GM10847 (cell line): Measurements from ENCODE around the gene STK24.

Experiments used
- POLR2A ChIP-seq: IDR thresholded peaks from 2 replicates; pipeline ENCODE4 v1.6.1; 2011; ENCODE audit not compliant: insufficient read length; ENCODE audit errors: extremely low read depth

The STK24 gene

DNA sequence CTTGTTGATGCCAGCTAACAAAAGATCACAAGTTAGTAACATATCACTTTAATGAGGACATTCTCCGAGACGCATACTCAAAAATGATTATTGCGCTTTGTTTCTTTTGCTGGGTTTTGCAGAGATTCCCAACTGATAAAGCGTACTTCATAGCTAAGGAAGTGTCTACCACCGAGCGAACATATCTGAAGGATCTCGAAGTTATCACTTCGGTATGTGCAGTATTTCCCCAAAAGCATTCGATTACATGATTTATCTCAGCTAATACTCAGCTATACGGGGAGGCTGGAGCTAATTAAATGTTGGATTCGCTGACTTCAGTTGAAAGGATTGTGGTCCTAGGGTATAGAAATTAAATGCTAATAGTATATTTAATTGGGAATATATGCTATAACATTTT is 166.3 kb downstream of the STK24 start:
- TF ChIP-seq POLR2A, result no peak

DNA sequence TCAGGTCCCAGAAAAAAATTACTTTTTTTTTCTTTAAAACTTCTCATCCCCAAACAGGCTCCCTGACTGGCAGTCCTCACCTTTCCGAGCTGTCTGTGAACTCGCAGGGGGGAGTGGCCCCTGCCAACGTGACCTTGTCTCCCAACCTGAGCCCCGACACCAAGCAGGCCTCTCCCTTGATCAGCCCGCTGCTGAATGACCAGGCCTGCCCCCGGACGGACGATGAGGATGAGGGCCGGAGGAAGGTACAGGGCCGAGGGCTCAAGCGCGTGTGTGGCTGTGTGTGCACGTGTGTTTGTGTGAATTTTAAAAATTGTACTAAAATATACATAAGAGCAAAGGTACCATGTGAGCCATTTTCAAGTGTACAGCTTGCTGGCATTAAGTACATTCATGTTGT is 167.6 kb downstream of the STK24 start:
- TF ChIP-seq POLR2A, result no peak

DNA sequence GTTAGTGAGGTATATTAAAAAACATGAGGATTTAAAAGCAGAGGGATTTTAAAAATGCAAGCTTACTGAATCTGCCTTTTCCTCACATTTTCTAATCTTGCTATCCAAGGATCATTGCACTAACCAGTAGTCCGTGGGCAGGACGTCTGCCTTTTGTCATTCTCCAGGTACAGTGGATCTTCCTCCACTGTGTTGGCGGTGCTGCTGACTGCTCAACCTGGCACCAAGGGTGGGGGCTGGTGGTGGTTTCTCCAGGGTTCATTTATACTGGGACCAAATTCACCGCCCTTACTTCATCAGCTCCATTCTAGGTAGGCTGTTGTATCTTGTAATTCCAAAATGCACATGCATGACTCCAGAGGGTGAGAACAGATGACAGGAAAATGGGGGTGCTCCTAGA is 169.3 kb downstream of the STK24 start:
- TF ChIP-seq POLR2A, result no peak

DNA sequence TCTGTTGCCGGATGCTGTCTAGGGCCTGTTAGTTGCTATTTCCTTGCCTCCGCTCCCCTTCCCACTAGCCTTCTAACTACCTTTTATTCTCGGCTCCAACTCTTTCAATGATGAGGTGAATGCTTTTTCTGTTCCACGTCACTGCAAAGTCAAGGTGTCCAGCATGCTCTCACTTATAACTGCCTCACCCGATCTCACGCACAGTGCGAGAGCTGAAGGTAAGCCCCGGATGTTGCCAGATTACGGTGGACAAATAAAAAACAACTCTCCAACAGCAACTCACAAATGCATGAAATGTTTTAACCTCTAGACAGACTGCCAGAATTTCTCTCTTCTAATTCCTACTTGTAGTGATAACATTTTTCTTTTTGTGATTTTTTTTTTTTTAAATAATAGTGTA is 169.9 kb downstream of the STK24 start:
- no peak for TF ChIP-seq POLR2A

DNA sequence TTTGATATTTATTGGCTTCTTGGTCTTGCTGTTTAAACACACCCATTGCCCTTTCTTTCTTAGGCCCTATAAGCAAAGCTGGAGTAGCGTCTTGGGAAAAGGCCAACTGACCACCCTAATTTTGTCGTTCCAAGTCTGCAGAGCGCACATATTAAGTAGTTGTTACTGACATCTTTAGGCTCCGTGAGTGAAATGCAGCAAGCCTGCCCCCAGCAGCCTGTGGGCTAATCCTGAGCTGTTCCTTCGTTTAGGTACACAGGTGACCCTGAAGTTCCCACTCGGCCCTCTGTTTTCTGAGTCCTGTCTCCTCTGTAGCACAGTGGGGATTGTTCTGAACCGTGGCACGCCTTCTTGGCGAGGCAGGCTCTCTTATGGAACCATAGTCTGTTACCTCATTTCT is 170.5 kb downstream of the STK24 start:
- no peak for TF ChIP-seq POLR2A

DNA sequence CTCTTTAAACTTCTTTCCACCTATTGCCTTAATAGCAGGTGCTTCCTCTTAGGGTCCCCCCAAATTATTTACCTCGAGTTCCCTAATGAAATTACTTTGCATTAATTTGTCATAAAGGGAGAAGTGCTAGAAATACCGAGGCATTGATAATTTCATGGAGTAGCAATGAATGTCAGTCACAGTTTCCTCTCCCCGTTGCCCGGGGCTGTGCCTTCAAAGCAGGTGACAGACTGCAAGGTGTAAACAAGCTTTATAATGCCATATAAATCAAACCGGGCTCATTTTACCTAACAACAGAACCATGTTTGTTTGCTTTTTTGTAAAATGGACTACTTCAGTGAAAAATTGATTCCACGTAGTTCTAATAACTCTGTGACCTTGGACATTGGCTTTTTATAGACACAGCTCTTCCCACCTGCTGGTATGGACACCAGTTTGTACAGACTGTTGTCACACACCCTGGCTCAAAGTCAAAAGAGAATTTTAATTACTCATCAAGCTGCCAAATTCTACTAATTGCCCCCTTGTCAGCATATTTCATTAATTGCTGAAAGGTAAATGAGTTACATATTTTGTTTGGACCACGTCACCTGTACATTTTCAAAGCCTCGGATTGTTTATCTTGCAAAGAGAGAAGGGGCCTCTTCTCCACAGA is 171.1 kb downstream of the STK24 start:
- no peak for TF ChIP-seq POLR2A

DNA sequence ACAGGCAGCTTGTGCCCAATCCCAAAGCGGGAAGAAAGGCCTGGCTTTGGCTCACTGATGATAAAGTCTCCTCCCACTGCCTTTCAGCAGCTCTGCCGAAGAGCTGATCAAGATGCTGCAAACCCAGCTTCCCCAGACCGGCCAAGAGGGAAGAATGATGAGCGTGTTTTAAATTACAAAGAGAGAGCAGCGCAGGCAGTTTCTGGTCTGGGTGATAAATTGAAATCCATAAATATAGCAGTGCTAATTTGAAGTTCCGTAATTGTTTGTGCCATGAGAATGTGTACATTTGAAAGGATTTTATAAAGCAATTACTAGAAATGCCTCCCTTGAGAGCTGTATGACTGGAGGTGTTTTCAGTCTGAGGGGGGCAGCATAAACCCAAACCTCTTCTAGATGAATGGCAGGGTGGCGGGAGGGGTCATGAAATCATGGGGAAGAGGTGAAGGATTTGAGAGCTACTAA is 171.8 kb downstream of the STK24 start:
- no peak for TF ChIP-seq POLR2A

DNA sequence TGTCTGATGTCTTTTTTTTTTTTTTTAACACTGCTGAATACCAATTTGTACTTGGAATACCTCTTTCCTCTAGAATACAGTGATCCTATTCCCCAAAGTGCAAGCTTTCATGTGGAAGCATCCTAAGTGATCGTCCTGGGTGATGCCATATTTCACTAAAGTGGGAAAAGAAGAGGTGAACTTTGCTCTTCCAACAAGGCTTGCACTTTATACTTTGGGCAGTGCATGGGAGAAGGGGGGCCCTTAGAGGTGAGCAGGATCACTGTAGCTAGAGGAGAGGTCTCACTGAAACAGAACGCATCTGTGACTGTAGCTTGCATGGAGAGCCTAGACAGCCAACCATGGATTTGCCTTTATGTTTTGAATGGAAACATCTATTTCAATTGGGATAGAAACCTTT is 173.8 kb downstream of the STK24 start:
- TF ChIP-seq POLR2A, result no peak

DNA sequence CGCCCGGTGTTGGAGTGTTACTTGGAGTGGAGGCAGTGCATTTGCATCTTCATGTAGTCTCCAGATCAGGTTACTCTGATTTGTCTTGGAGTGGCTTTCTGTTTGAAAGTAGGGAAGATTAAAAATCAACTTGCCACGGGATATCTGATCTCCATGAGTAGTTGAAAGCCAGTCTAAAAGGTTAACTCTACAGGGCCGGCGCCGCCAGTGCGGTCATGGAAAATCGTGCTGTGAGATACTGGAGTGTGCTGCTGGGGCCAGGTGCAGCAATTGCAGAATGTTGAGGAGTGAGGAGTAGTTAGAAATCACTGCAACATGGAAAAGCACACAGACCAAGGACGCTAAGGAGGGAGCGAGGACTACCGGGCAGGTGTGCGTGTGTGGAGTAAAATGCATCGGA is 175.0 kb downstream of the STK24 start:
- TF ChIP-seq POLR2A, result no peak

DNA sequence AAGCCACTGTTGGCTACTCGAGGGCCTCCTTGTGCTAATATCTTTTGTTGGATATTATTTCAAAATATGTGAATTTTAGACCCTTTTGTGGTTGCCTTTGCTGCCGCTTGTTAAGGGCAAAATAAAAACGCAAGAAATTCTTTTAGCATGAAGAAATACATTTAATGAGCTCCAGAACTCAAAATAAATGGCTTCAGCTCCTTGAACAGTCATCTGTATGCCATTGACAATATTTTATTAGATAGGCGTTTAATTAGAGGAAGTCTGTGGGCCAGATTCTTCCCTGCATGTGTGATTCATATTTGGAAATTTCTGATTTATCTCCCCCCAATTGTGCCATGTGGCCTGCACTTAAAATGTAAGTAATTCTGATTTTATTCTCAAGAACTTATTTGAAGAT is 177.2 kb downstream of the STK24 start:
- TF ChIP-seq POLR2A, result no peak

DNA sequence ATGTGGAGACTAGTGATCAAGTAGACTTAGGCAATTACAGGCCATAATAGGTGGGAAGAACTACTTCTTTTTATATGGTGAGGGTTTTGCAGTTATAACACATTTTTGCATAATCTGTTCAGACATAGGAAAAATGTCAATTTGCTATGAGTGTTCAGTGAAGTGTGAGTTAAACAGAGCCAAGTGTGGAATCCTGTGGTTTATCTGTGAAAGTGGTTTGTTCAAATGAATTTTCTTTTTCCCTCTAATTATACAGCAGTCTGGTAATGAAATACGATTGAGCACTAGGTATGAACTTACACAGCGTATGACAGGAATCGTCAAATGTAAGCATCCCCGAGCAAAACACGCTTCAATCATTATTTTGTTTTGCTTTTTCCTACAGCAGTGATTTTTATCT is 178.3 kb downstream of the STK24 start:
- TF ChIP-seq POLR2A, result no peak

DNA sequence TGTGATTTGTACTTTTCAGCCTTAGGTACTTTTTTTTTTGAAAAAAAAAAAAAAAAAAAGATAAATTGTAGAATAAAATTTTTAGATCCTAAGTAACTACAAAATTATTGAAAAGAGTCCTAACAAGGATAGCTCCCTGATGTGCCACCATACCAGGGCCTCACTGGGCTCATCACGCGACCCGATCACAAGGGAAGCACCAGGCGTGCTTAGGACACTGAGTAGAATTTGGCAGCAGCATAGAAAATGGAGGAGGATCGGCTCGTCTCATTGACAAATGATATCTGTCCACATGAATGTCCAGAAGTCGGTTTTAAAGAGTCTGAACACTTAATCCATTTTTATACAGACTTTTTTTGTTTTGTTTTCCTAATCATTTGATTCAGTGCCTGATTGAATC is 179.0 kb downstream of the STK24 start:
- no peak for TF ChIP-seq POLR2A

DNA sequence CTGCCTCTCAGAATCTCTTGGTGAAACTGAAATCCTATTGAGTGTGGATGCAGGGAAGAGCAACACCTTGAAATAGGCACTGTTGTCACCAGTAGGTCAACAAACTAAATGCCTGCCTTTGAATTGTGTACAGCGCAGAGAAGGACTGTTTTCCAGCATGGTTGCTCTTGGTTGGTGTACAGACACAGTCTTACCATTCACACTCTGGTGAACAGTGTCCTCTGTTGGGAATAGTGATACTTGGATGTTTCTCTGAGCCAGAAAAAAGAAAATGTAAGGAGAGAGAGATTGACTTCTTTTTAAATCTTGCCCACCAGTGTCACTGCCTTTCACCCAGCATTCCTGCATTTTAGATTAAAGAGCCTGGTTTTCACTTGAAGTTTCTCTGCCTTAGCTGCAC is 179.7 kb downstream of the STK24 start:
- no peak for TF ChIP-seq POLR2A

DNA sequence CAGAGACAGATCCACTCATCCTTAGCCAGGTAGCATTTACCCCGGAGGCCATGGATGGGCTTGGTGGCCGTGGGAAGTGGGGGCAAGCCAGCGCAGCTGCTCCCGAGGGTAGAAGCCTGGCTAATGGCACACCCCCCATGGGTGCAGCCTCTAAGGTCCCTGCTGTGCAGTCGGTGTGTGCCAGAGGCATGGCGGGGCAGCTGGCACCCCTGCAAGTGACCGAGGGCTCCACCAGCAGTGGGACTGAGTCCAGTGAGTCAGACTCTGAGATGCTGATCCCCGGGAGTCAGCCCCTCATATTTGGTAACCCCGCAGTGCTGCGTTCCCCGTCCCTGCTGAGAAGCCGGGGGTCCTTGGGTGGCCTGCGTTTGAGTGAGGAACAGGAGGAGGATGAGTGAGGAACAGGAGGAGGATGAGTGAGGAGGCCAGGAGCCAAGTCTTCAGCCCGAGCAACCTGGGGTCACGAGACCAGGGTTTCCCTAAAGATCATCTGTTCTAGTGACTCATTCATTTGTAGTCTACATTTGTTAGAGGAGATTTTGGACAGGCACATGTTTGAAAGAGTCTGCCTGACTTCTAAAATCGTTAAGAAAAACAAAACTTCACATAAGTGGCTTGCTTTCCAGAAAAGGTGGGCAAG is 180.7 kb downstream of the STK24 start:
- no peak for TF ChIP-seq POLR2A
